NCI-H774 (cell line): ENCODE data around the gene ABCA2.

Source experiments
- DNase-seq: peaks from one replicate; lab custom pipeline; 2025; lab: John Stamatoyannopoulos, UW

Gene ABCA2

DNA sequence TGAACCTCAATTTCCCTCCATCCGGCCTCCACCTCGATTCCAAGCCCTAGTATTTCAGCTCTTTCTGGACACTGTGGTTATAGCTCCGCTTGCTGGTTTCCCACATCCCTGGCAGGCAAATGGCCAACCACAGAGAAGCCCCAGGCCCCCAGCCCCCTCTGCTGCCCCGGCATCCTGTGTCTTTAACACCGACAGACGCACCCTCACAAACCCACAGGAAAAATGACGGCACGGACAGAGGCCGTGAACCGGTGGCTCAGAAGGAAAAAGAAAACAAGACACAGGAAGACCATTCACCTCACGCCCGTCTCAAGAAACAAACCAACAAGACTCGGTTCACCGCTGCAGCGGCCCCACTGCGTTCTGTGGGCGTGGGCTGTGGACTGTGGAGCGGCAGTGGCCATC is 30.2 kb downstream of the ABCA2 start:
- no peak for DNase-seq

DNA sequence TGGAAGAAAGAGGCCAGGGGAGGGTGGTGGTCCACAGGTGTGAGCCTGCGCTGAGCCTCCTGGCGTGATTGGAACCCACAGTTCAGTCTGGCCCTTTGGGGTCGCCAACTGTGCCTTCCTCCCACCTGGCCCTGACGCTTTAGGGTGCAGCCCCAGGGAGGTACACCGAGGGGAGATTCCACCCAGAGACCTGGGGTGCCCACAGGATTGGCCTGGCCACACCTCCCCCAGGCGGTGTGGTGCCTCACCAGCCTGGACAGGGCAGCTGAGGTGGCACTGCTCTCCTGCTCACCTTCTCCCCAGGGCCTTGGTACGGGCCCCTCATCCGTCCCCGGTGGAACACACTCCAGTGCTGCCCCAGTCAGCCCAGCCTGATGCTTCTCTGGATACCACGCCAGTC is 30.7 kb downstream of the ABCA2 start:
- no peak for DNase-seq

- DNase-seq: peak; percentile 25
These were observed 31.4 kb downstream of the ABCA2 start, which contains the start of gene CLIC3 for GRCh38 chr9:136996361-136997292. Gene CLIC3 (minus strand): TSS chr9:136996568. CDS start chr9:136996543, 25 bp downstream.

DNA sequence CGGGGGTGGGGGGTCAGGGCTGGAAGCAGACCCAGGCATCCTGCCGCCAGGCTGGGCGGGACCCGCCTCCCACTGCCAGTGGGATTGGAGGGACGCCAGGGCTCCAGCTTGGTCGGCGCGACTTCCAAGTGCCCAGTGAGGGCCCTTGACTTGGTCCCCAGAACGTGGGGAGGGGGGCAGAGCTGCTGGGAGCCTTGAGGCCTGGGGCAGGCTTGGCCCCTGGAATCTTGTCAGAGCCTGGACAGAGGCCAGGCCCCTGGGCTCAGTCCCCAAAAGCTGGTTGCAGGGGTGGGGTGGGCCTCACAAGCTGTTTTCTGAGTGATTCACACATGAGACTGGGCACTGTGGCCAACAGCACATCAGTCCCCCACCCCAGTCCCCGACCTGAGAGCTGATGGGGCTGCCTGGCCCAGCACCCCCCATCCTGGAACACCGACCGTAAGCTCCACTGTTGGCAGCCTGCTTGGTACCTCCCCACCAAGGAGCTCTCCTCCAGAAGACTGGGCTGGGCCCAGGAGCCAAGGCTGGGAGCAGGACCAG is 32.2 kb downstream of the ABCA2 start:
- no peak for DNase-seq

- no peak for DNase-seq
These were observed 32.7 kb downstream of the ABCA2 start for GRCh38 chr9:136995362-136995761.

DNA sequence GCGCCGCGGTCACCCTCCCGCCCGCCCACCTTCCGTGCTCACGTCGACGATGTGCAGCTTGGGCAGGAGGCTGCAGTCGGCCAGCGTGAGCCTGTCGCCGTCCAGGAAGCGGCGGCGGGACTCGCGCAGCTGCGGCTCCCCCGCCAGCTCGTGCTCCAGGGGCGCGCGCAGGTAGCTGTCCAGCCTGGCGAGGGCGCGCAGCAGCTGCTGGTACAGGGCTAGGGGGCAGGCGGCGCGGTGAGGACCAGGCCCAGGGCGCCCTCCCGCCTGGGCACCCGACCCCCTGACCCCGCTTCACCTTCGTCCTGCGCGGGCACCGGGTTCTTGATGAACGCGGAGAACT is 33.2 kb downstream of the ABCA2 start:
- no peak for DNase-seq

- DNase-seq: no peak
These were observed 33.7 kb downstream of the ABCA2 start for GRCh38 chr9:136994180-136994887.

DNA sequence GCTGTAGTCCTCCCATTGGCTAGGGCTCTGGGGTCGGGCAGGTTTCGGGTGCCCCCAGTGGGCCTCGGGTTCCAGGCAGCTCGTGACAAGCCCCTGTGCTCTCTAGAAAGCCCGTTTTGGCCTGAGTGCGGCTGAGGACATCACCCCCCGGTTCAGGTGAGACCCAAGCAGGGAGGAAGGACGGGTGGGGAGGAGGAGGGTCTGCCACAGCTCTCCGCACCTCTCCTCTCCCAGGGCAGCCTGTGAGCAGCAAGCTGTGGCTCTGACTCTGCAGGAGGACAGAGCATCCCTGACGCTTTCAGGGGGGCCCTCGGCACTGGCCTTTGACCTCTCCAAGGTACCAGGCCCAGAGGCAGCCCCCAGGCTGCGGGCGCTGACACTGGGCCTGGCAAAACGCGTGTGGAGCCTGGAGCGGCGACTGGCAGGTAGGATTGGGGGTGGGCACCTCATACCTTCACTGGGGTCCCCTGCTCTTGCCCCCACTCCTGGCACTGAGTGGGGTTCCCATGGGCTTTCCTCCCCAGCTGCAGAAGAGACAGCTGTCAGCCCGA is 35.1 kb downstream of the ABCA2 start:
- no peak for DNase-seq

DNA sequence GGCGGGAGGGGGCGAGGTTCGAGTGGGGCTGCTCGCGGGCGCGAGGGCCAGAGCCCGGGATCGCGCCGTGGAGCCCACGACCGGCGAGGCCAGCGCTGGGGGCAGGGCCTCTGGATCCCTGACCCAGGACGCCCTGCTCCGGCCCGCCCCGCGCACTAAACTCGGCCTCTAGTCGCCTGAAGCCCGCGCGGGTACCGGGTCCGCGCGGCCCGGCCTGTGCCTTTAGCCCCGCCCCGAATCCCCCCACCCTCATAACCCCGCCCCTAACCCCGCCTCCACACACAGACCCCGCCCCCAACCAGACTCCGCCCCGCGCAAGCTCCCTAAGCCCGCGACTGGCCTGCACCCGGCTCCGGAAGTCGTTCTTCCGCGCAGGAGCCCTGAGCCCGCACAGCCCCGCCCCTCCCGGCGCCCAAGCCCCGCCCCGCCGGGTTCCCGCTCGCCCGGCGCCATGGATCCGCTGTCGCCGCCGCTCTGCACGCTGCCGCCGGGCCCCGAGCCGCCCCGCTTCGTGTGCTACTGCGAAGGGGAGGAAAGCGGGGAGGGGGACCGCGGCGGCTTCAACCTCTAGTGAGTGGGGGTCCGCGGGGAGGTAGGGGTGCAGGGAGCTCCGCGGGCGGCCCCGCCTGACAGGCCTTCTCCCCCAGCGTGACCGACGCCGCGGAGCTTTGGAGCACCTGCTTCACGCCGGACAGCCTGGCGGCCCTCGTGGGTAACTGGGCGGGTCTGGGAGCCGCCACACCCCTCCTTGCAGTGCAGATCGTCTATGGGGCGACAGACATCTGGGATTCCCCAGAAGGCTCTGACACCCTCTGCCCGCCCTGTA is 35.8 kb downstream of the ABCA2 start, which contains the start of gene PAXX:
Gene PAXX (plus strand): TSS at position 430 of the 826 bp plus-strand sequence. CDS start 22 bp downstream, at position 452.
- peak; percentile 88 for DNase-seq

DNA sequence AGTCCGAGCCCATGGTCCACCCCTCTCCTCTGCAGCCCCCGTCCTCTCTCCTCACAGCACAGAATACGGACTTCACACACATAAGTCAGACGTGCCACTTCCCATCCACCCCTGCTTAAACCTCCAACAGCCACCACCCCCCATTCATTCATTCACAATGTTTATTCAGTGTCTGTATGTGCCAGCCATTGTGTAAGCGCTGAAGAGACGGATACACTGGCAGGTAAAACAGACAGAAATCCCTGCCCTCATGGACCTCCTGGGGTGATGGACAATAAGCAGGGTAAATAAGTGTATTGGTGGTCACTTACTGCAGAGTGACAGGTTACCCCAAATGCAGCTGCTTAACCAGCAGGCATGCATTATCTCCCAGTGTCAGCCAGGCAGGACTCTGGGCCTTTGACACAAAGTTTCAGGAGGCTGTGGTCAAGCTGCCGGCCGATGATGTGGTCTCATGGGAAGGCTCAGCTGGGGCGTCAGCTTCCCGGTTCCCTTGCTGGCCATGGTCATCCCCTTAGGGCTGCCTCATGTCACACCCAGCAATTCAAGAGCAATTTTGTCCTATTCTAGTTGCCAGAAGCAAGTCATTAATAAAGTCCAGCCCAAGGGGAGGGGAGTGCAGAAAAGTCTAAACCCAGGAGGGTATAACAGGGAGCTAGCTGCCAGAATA is 37.7 kb downstream of the ABCA2 start:
- peak; percentile 90 for DNase-seq

- no peak for DNase-seq
These were observed 39.2 kb downstream of the ABCA2 start for GRCh38 chr9:136988872-136989271.

- no peak for DNase-seq
These were observed 42.2 kb downstream of the ABCA2 start for GRCh38 chr9:136985853-136986252.

GRCh38 chr9:136985027-136985602 is 42.9 kb downstream of the ABCA2 start:
- DNase-seq: no peak

DNA sequence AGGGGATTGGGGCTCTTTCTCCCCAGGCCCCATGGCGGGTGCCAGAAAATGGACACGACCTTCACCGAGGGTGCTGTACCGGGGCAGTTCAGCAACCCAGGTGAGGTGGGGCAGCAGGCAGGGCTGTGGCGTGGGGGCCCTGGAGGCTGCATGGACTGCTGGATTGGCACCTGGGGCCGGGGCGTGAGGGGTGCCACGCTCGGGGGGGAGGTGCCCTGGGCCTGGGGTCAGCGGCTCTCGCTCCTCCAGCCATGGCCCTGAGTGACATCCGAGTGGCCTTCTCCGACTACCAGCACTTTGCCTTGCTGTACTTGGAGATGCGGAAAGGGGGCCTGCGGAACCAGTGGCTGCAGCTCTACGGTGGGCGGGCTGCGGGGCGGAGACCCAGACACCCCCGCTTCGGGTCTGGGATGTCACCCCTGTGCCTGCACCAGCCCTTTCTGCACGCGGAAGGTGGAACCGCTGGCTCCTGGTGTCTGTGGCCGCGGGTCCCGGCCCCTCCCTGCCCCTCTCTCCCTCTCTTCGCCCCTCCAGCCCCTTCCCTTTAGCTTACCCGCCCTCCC is 43.5 kb downstream of the ABCA2 start:
- no peak for DNase-seq

DNA sequence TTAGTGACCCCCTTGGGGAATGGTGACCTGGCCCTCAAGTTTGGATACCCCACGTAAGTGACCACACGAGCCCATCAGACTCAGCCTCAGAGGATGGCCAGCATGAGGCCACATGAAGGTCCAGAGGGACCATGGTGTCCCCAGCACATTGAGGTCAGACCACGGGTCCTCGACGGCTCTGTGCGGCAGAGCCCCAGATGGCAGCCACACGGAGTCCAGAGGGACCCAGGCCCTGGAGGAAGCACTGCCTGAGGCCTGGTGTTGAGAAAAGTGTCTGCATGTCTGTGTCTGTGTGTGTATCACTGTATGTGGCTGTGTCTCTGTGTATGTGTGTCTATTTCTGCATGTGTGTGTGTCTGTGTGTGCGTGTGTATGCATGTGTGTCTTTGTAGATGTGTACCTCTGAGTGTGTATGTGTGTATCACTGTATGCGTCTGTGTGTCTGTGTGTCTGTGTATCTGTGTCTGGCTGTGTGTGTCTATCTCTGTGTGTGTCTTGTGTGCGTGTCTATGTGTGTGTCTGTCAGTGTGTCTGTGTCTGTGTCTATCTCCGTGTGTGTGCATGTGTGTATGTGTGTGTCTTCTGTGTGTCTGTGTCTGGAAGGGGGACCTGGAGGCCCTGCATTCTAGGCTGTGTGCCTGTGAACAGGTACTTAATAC is 44.3 kb downstream of the ABCA2 start:
- DNase-seq: no peak

- no peak for DNase-seq
These were observed 44.9 kb downstream of the ABCA2 start for GRCh38 chr9:136983167-136983566.

DNA sequence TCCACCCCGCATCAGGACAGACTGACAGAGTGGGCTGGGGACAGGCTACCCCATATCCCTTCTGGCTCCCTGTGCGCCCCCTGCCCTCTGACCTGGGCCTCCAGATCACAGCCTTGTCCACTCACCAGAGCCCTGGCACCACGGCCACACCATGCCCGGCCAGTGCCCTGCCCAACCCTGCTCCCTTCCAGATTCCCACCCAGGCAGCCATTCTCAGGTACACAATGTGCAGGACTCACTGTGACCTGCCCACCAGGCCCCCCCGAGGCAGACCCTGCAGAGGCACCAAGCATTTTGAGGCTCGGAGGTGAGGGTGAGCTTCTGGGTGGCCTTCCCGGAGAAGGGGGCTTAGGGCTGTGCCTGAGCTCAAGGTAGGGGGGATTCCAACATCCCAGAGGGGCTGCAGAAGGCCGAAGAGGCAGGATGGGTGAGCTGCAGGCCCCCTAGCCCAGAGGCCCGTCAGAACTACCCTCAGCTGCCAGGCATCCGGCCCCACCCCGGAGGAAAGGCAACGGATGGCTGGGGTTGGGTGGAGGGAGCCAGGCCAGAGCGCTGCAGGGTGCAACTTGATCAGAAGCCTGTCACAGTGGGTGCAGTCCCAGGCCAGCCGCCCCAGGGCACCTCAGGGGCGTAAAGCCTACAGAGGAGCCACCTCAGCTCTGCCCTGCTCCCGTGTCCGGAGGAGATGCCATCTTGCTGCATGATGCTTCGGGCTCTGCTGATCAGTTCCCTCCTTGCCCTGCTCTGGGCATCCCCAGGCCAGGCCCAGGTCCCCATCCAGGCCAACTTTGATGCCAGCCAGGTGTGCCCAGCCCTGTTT is 45.6 kb downstream of the ABCA2 start, which contains the start of gene LCNL1:
Gene LCNL1 (plus strand): TSS at position 762 of the 820 bp plus-strand sequence. CDS start 594 bp downstream, outside the sequence.
- no peak for DNase-seq

GRCh38 chr9:136981588-136982231 is 46.3 kb downstream of the ABCA2 start:
- DNase-seq: no peak
